Calu3 (cell line): Measurements from ENCODE around the gene ST6GALNAC1. TPM values are rescaled to one million over a fixed set of nuclear protein-coding genes. Genes with fewer than 3 reads are reported as not detected.

Experiments used
- BruUV-seq: library from RNA; stranded (reverse); fragments of 400-500 nt; replicated peaks from 2 replicates; lab custom pipeline; 2021; lab: Mats Ljungman, UMichigan
- CTCF ChIA-PET: fragments of 300-600 bp; sonication (Branson Sonifier 250); formaldehyde crosslinking; loops from one replicate; lab custom pipeline; 2022; ENCODE audit warnings: antibody characterized with exemption; lab: Charles Lee
- DNase-seq: peaks from one replicate; pipeline ENCODE4 v3.0.0; 2022
- H3K27ac Mint-ChIP-seq: one replicate; pipeline ENCODE4 v1.8.0; 2022; ENCODE audit warnings: mixed read lengths; ENCODE audit not compliant: unreplicated experiment
- H3K27me3 Mint-ChIP-seq: one replicate; pipeline ENCODE4 v1.8.0; 2022; ENCODE audit warnings: mixed read lengths; ENCODE audit not compliant: unreplicated experiment
- H3K36me3 Mint-ChIP-seq: one replicate; pipeline ENCODE4 v1.8.0; 2022; ENCODE audit warnings: mild to moderate bottlenecking, moderate library complexity, mixed read lengths; ENCODE audit not compliant: insufficient read depth, unreplicated experiment
- H3K4me1 Mint-ChIP-seq: one replicate; pipeline ENCODE4 v1.8.0; 2022; ENCODE audit warnings: mild to moderate bottlenecking, low read depth, mixed read lengths; ENCODE audit not compliant: unreplicated experiment
- H3K4me3 Mint-ChIP-seq: one replicate; pipeline ENCODE4 v1.8.0; 2022; ENCODE audit warnings: mild to moderate bottlenecking, low read depth, moderate library complexity, mixed read lengths; ENCODE audit not compliant: unreplicated experiment
- H3K9me3 Mint-ChIP-seq: one replicate; pipeline ENCODE4 v1.8.0; 2022; ENCODE audit warnings: low read depth, mixed read lengths; ENCODE audit not compliant: unreplicated experiment
- intact Hi-C: fragments of 100-400 bp; cut with micrococcal nuclease; formaldehyde crosslinking; loops from one replicate; pipeline ENCODE4 v1.10.0; 2022; ENCODE audit not compliant: unreplicated experiment
- total RNA-seq: library from RNA; stranded (reverse); gene quantifications from 2 replicates; pipeline ENCODE4 v1.2.3, GENCODE V29; 2022
- TF ChIP-seq, protein P1 (sequence below): fragments of 200-600 bp; IDR thresholded peaks from one replicate; pipeline ENCODE4 v1.8.0; 2022; ENCODE audit warnings: antibody characterized with exemption; ENCODE audit not compliant: unreplicated experiment

ST6GALNAC1 gene
- total RNA-seq, 1 experiment from 2014 or later = 52.4 TPM

DNA sequence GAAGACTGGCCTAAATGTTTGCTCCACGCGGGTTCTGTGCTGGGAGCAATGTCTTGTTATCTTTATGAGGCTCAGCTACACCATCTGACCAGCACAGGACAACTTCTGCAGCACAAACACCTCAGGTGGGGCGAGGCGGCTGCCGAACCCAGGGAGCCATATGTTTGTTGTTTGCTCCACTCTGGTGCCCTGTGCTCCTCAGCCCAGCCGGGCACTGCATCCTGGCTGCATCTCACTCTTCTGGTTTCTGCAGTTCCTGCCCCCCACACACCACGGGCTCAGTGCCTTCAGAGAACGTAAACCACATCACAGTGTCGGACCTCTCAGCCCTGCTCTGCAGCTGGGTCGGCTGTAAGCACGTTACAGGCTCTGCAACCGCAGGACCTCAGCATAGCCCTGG, 34.8 kb upstream of the ST6GALNAC1 start:
- Mint-ChIP-seq H3K27ac (no peak overlapping the region), H3K4me3 (no peak overlapping the region), H3K4me1 (peaks cover 6% of the 10 kb centered on the region), H3K9me3 (no peaks in the 10 kb centered on the region), H3K36me3 (no peaks in the 10 kb centered on the region), H3K27me3 (no peaks in the 10 kb centered on the region)
- DNase-seq = no peak
- intact Hi-C loops = no loop called here
- TF ChIP-seq, protein P1, sequence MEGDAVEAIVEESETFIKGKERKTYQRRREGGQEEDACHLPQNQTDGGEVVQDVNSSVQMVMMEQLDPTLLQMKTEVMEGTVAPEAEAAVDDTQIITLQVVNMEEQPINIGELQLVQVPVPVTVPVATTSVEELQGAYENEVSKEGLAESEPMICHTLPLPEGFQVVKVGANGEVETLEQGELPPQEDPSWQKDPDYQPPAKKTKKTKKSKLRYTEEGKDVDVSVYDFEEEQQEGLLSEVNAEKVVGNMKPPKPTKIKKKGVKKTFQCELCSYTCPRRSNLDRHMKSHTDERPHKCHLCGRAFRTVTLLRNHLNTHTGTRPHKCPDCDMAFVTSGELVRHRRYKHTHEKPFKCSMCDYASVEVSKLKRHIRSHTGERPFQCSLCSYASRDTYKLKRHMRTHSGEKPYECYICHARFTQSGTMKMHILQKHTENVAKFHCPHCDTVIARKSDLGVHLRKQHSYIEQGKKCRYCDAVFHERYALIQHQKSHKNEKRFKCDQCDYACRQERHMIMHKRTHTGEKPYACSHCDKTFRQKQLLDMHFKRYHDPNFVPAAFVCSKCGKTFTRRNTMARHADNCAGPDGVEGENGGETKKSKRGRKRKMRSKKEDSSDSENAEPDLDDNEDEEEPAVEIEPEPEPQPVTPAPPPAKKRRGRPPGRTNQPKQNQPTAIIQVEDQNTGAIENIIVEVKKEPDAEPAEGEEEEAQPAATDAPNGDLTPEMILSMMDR = no peak
- CTCF ChIA-PET = no interaction called here
- BruUV-seq = no TSS peak

DNA sequence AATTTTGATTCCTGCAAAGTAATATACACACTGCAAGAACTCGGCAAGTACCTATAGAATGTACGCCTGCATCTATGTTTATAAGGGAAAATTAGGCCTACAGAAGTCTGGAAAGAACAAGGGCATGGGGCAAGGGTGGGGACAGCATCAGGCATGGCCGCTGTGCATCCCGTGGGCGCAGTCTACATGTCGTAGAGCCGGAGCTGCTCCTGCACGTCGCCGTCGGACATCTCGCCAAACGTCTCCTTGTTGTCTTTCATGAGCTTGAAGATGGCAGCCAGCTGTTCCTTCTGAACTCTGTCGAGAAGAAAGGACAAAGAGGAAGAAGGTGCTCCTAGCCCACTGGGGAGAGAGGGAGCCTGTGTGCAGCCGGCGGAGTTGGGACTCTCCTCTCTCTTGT, 33.8 kb upstream of the ST6GALNAC1 start:
- Mint-ChIP-seq H3K4me3 (no peak overlapping the region), H3K9me3 (no peaks in the 10 kb centered on the region), H3K27ac (no peak overlapping the region), H3K27me3 (no peaks in the 10 kb centered on the region), H3K36me3 (peaks cover 2% of the 10 kb centered on the region), H3K4me1 (peaks cover 11% of the 10 kb centered on the region)
- intact Hi-C loops = no loop called here
- BruUV-seq = no TSS peak
- CTCF ChIA-PET = no interaction called here
- TF ChIP-seq, protein P1 = no peak
- no peak for DNase-seq

DNA sequence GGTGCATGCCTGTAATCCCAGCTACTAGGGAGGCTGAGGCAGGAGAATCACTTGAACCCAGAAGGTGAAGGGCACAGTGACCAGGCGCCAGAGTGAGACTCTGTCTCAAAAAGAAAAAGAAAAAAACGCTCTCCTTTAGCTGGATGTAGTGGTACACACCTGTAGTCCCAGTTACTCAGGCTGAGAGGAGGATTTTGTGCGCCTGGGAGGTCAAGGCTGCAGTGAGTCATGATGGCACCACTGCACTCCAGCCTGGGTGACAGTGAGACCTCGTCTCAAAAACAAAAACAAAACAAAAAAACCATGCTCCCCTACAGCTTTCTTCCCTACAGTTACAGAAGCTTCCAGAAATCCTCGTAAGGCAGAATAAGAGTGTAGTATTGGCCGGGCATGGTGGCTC, 33.1 kb upstream of the ST6GALNAC1 start:
- Mint-ChIP-seq H3K27me3 (no peaks in the 10 kb centered on the region), H3K4me1 (peaks cover 13% of the 10 kb centered on the region), H3K27ac (no peak overlapping the region), H3K36me3 (peaks cover 10% of the 10 kb centered on the region), H3K4me3 (no peak overlapping the region), H3K9me3 (no peaks in the 10 kb centered on the region)
- BruUV-seq = no TSS peak
- intact Hi-C loops = no loop called here
- CTCF ChIA-PET = no interaction called here
- TF ChIP-seq, protein P1 = no peak
- DNase-seq = no peak

DNA sequence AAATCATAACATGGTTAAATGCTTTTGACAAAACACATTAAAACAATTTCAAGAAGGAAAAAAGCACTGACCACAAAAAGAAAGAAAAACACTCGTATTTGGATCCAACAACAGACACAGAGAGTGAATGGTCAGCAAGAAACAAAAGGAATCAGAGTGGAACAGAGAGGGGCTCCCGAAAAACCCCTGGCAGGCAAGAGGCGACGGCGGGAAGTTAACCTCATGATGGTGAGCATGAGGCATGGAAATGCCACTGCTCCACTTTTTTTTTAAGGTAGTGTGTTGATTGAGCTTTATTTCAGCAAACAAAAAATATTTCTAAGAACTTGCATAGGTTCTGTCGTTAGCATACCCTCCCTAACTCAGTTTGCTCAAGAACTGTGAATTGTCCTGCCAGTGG, 32.1 kb upstream of the ST6GALNAC1 start:
- Mint-ChIP-seq H3K27me3 (no peaks in the 10 kb centered on the region), H3K27ac (no peak overlapping the region), H3K9me3 (no peaks in the 10 kb centered on the region), H3K36me3 (peaks cover 20% of the 10 kb centered on the region), H3K4me3 (no peak overlapping the region), H3K4me1 (peaks cover 15% of the 10 kb centered on the region)
- TF ChIP-seq, protein P1 = no peak
- CTCF ChIA-PET = interaction anchor here (0.6 kb wide), 1 partner anchor 58 kb away, joined by 4 read pairs; no protein-coding TSS in a partner anchor
- DNase-seq = no peak
- intact Hi-C loops = no loop called here
- BruUV-seq = no TSS peak
